Heart right ventricle (tissue), 16 donors: ENCODE data around the gene TVP23A. TPM values are rescaled to one million over a fixed set of nuclear protein-coding genes. Genes with fewer than 3 reads are reported as not detected.

ENCODE experiments used
- ATAC-seq, 8 donors: fragments of 200-7000 bp; cut with Tn5 transposase; one replicate each; pipeline ENCODE4 v1.9.1; 2020; ENCODE audit warnings: mild to moderate bottlenecking in 8 of 8, moderate library complexity in 8 of 8, moderate number of reproducible peaks in 1 of 8
- DNase-seq, 2 donors: peaks; one replicate each; pipeline ENCODE4 v3.0.0-alpha.2; 2020
- H3K27ac ChIP-seq, 10 donors: fragments of 200-600 bp; sonication (generic) in 2 of 10; one replicate each; pipeline versions ENCODE4 v1.5.0 to v1.8.0; 2020 to 2022; ENCODE audit warnings: mild to moderate bottlenecking in 3 of 10
- H3K27me3 ChIP-seq, 7 donors: fragments of 200-600 bp; one replicate each; pipeline ENCODE4 v1.8.0; 2021 to 2022; ENCODE audit warnings: mild to moderate bottlenecking in 2 of 7
- H3K36me3 ChIP-seq, 9 donors: fragments of 200-600 bp; sonication (generic) in 1 of 9; one replicate each; pipeline versions ENCODE4 v1.5.0 to v1.8.0; 2020 to 2022; ENCODE audit warnings: mild to moderate bottlenecking in 2 of 9
- H3K4me1 ChIP-seq, 9 donors: fragments of 200-600 bp; sonication (generic) in 1 of 9; one replicate each; pipeline versions ENCODE4 v1.5.0 to v1.8.0; 2020 to 2022; ENCODE audit warnings: mild to moderate bottlenecking in 4 of 9
- H3K4me3 ChIP-seq, 10 donors: fragments of 200-600 bp; sonication (generic) in 2 of 10; one replicate each; pipeline versions ENCODE4 v1.5.0 to v1.8.0; 2020 to 2022; ENCODE audit warnings: mild to moderate bottlenecking in 7 of 10, moderate library complexity in 2 of 10
- H3K9me3 ChIP-seq, 11 donors: fragments of 200-600 bp in 10 of 11; sonication (generic) in 2 of 11; one replicate each; pipeline versions ENCODE4 v1.5.0 to v1.8.0; 2013 to 2022; ENCODE audit warnings: mild to moderate bottlenecking in 2 of 11, control low read depth in 1 of 11, moderate library complexity in 1 of 11
- CTCF ChIP-seq, 9 donors: fragments of 200-600 bp; sonication (generic) in 2 of 9; IDR thresholded peaks; one replicate each; pipeline versions ENCODE4 v1.5.0 to v1.8.0; 2021 to 2022; ENCODE audit warnings: antibody characterized with exemption in 9 of 9, mild to moderate bottlenecking in 5 of 9, moderate library complexity in 1 of 9
- WGBS, 2 donors: extraction: QIAGEN DNeasy Blood & Tissue Kit; methylation state at CpG; one replicate each; pipeline ENCODE4 v1.1.7; 2013; ENCODE audit warnings: inconsistent platforms in 1 of 2; 5-methylcytosine and 5-hydroxymethylcytosine counted together
- intact Hi-C, 10 donors: fragments of 100-400 bp; cut with DNase I; formaldehyde crosslinking; loops; one replicate each; pipeline versions ENCODE4 v1.11.1 to v1.14.2; 2022
- polyA plus RNA-seq, 2 donors: library from polyadenylated mRNA; stranded (reverse); fragments of 200-250 nt; gene quantifications; one replicate each; pipeline ENCODE4 v1.2.3, GENCODE V29; 2013
- total RNA-seq, 10 donors: library from RNA; stranded (reverse); fragmentation: NEBNext Ultra II Directional in 3 of 10; extraction: Animal tissue kit (Norgen Biotek cat#: 25700) in 3 of 10; gene quantifications; one replicate each; pipeline versions ENCODE4 v1.2.1 to v1.2.4, GENCODE V29; 2021 to 2023
- donor health status: Arrhythmogenic right ventricular cardiomyopathy.
- donor health status: ischemic (EF 13 %, LVEDD 7.1; RV severe dilation, severe dysfunction).
- donor health status: healthy with polysubstance abuse.
- donor health status: DM: no; HTN: yes; CAD: no.
- donor health status: DM: no; HTN: no; CAD: no.
- donor health status: ischemic (EF 25% LVEDD 6.9; RV normal size, moderate dysfunction).
- donor health status: ischemic (EF 25% LVEDD 5.7; RV mildly dilated, moderate dysfunction).
- donor health status: healthy.
- donor health status: DM: yes; HTN: yes; CAD: no.
- donor health status: Ischemic cardiomyopathy.
- donor health status: ischemic (EF 35%, LVEDD 5.7; RV mildly dilated, moderate dysfunction).
- donor health status: nonischemic (EF 11% LVEDD 7.7; RV severe dilation, severe dysfunction).
- donor health status: DM: yes; HTN: yes; CAD: no.
- donor health status: PGD.
- donor health status: ischemic (EF 29% LVEDD 5.4; RV normal size, mild dysfunction).
- donor health status: nonischemic (EF 23%, LVEDD 6.1; RV moderate dilation, normal function).

Gene TVP23A
- total and polyA plus RNA-seq, 12 donors = 0.04 to 0.44 (median 0.18) TPM; not detected in 5

GRCh38 chr16:10828851-10829366 lies 10.3 kb upstream of the TVP23A start:
- Histone ChIP-seq H3K36me3 (no peaks in the 10 kb centered on the region), H3K4me1 (peaks cover 18 to 53% (median 39%) of the 10 kb centered on the region in 9 donors), H3K4me3 (peak overlapping the region in 4 of 10 donors; percentile 1 to 14 (median 4)), H3K27ac (peak overlapping the region; percentile 93 to 100 (median 95)), H3K27me3 (no peaks in the 10 kb centered on the region), H3K9me3 (no peaks in the 10 kb centered on the region)
- WGBS, 2 donors = 1 to 3% methylated on average over 17 of the region's 17 CpGs
- no peak for TF ChIP-seq CTCF (IDR thresholded peaks at IDR 0.05)
- DNase-seq = peak; percentile 93 to 96
- intact Hi-C loops = loop anchor here in 7 of 10 donors (1.0 to 10.0 kb wide), 12 partner anchors 38 to 113 kb away; partner anchors contain the start of genes NUBP1 (in 2 of the 7), CIITA (in 1 of the 7), CLEC16A (in 1 of the 7) and DEXI (in 1 of the 7)
- ATAC-seq = peak; percentile 76 to 94 (median 85)

- DNase-seq (peak; percentile 86 to 88), ATAC-seq (peak; percentile 68 to 84 (median 80))
- H3K27ac ChIP-seq = peak overlapping the region; percentile 93 to 100 (median 95)
- H3K36me3 ChIP-seq = no peaks in the 10 kb centered on the region
- H3K4me1 ChIP-seq = peaks cover 18 to 53% (median 39%) of the 10 kb centered on the region in 9 donors
- intact Hi-C loops = loop anchor here in 7 of 10 donors (1.0 to 10.0 kb wide), 12 partner anchors 39 to 114 kb away; partner anchors contain the start of genes NUBP1 (in 2 of the 7), CIITA (in 1 of the 7), CLEC16A (in 1 of the 7) and DEXI (in 1 of the 7)
- no peaks in the 10 kb centered on the region for H3K9me3 ChIP-seq
- H3K27me3 ChIP-seq = no peaks in the 10 kb centered on the region
- peak in 1 of 9 donors; percentile 6 for TF ChIP-seq CTCF (IDR thresholded peaks at IDR 0.05)
- WGBS, 2 donors = 4 to 8% methylated on average over 11 of the region's 11 CpGs
- peak overlapping the region in 2 of 10 donors; percentile 4 to 24 for H3K4me3 ChIP-seq
These were observed 9.2 kb upstream of the TVP23A start for GRCh38 chr16:10827691-10828341.

GRCh38 chr16:10824111-10824893 lies 5.7 kb upstream of the TVP23A start:
- Histone ChIP-seq H3K9me3 (no peaks in the 10 kb centered on the region), H3K4me1 (peaks cover 18 to 40% (median 30%) of the 10 kb centered on the region in 9 donors), H3K36me3 (no peaks in the 10 kb centered on the region), H3K4me3 (no peak overlapping the region), H3K27ac (peak overlapping the region in 8 of 10 donors; percentile 3 to 69 (median 50)), H3K27me3 (no peaks in the 10 kb centered on the region)
- 61 to 64% methylated on average over 13 of the region's 13 CpGs for WGBS, 2 donors
- DNase-seq = no peak
- no peak for TF ChIP-seq CTCF (IDR thresholded peaks at IDR 0.05)
- intact Hi-C loops = loop anchor here in 1 of 10 donors (10.0 kb wide), 1 partner anchor 70 kb away; no protein-coding TSS in a partner anchor
- peak in 1 of 8 donors; percentile 8 for ATAC-seq

GRCh38 chr16:10822702-10823101 lies 4.1 kb upstream of the TVP23A start:
- intact Hi-C loops = loop anchor here in 1 of 10 donors (10.0 kb wide), 1 partner anchor 68 kb away; no protein-coding TSS in a partner anchor
- H3K27me3 ChIP-seq = peaks cover 0 to 10% (median 0%) of the 10 kb centered on the region in 7 donors
- ATAC-seq (no peak), DNase-seq (no peak)
- H3K36me3 ChIP-seq = no peaks in the 10 kb centered on the region
- no peaks in the 10 kb centered on the region for H3K9me3 ChIP-seq
- WGBS, 2 donors = 83 to 97% methylated on average over 7 of the region's 7 CpGs
- no peak overlapping the region for H3K4me3 ChIP-seq
- H3K27ac ChIP-seq = peak overlapping the region in 1 of 10 donors; percentile 14
- TF ChIP-seq CTCF (IDR thresholded peaks at IDR 0.05) = no peak
- peaks cover 4 to 24% (median 14%) of the 10 kb centered on the region in 9 donors for H3K4me1 ChIP-seq
